ENCODE results near the gene MIB1. TPM values are rescaled to one million over a fixed set of nuclear protein-coding genes. Genes with fewer than 3 reads are reported as not detected.
A peak's percentile ranks its signal among the peaks of the same experiment; 100 is the strongest.

The MIB1 gene
- total RNA-seq, 2 donors from 2014 or later: 13.8 to 18.7 TPM

- ATAC-seq: no peak
- WGBS, 2 donors: 95 to 96% methylated on average over 2 of the region's 2 CpGs
- intact Hi-C loops (cut with DNase I): no loop called here
- no peak overlapping the region for H3K4me3 ChIP-seq
- no peak overlapping the region for H3K27ac ChIP-seq
- no peaks in the 10 kb centered on the region for H3K27me3 ChIP-seq
- H3K4me1 ChIP-seq: no peaks in the 10 kb centered on the region
- no peak for TF ChIP-seq CTCF (IDR thresholded peaks at IDR 0.05)
- no peak for DNase-seq
- peaks cover 0 to 7% of the 10 kb centered on the region in 2 donors for H3K36me3 ChIP-seq (replicated peaks in 1 of 2; ENCODE audit: insufficient read depth in 1 of 2, low read depth in 2 of 2)
- H3K9me3 ChIP-seq: no peaks in the 10 kb centered on the region
These were observed 74.5 kb downstream of the MIB1 start for GRCh38 chr18:21815101-21815500.

- 53 to 57% methylated on average over 2 of the region's 2 CpGs for WGBS, 2 donors
- intact Hi-C loops (cut with DNase I): no loop called here
These were observed 79.6 kb downstream of the MIB1 start for GRCh38 chr18:21820033-21820810.

GRCh38 chr18:21820811-21821143 is 80.2 kb downstream of the MIB1 start:
- H3K27me3 ChIP-seq: no peaks in the 10 kb centered on the region
- DNase-seq (no peak), ATAC-seq (no peak)
- no peak overlapping the region for H3K27ac ChIP-seq
- H3K4me3 ChIP-seq: no peak overlapping the region
- peaks cover 0 to 2% of the 10 kb centered on the region in 2 donors for H3K36me3 ChIP-seq (replicated peaks in 1 of 2; ENCODE audit: insufficient read depth in 1 of 2, low read depth in 2 of 2)
- WGBS, 2 donors: 80 to 89% methylated on average over 1 of the region's 1 CpG
- intact Hi-C loops (cut with DNase I): no loop called here
- H3K4me1 ChIP-seq: peaks cover 3% of the 10 kb centered on the region
- TF ChIP-seq POLR2A (IDR thresholded peaks at IDR 0.05): no peak
- TF ChIP-seq CTCF (IDR thresholded peaks at IDR 0.05): no peak
- no peaks in the 10 kb centered on the region for H3K9me3 ChIP-seq

More at GRCh38 chr18:21820033-21820810, 79.6 kb downstream of the MIB1 start:
- Histone ChIP-seq H3K4me1 (no peaks in the 10 kb centered on the region), H3K27ac (no peak overlapping the region), H3K9me3 (no peaks in the 10 kb centered on the region), H3K27me3 (no peaks in the 10 kb centered on the region), H3K36me3 (replicated peaks in 1 of 2; ENCODE audit: insufficient read depth in 1 of 2, low read depth in 2 of 2) (peaks cover 0 to 5% of the 10 kb centered on the region in 2 donors), H3K4me3 (no peak overlapping the region)
- DNase-seq (no peak), ATAC-seq (no peak)
- peak; percentile 22 to 48 (median 41) for TF ChIP-seq CTCF (IDR thresholded peaks at IDR 0.05)
- TF ChIP-seq POLR2A (IDR thresholded peaks at IDR 0.05): no peak

- Histone ChIP-seq H3K27ac (no peak overlapping the region), H3K36me3 (replicated peaks in 1 of 2; ENCODE audit: insufficient read depth in 1 of 2, low read depth in 2 of 2) (peaks cover 0 to 2% of the 10 kb centered on the region in 2 donors), H3K9me3 (no peaks in the 10 kb centered on the region), H3K27me3 (no peaks in the 10 kb centered on the region), H3K4me1 (peaks cover 15% of the 10 kb centered on the region), H3K4me3 (no peak overlapping the region)
- intact Hi-C loops (cut with DNase I): no loop called here
- 82 to 86% methylated on average over 3 of the region's 3 CpGs for WGBS, 2 donors
- TF ChIP-seq CTCF (IDR thresholded peaks at IDR 0.05): no peak
- no peak for TF ChIP-seq POLR2A (IDR thresholded peaks at IDR 0.05)
- no peak for DNase-seq
- no peak for ATAC-seq
These were observed 83.3 kb downstream of the MIB1 start for GRCh38 chr18:21823848-21824247.

- Histone ChIP-seq H3K4me3 (no peak overlapping the region), H3K27ac (no peak overlapping the region), H3K4me1 (peaks cover 15% of the 10 kb centered on the region), H3K36me3 (replicated peaks in 1 of 2; ENCODE audit: insufficient read depth in 1 of 2, low read depth in 2 of 2) (no peaks in the 10 kb centered on the region), H3K27me3 (no peaks in the 10 kb centered on the region), H3K9me3 (no peaks in the 10 kb centered on the region)
- no peak for TF ChIP-seq CTCF (IDR thresholded peaks at IDR 0.05)
- TF ChIP-seq POLR2A (IDR thresholded peaks at IDR 0.05): no peak
- DNase-seq: peak in 1 of 4 donors; percentile 7
- peak; percentile 42 for ATAC-seq
- 31% methylated on average over 3 of the region's 3 CpGs for WGBS, 2 donors
- intact Hi-C loops (cut with DNase I): no loop called here
These were observed 85.6 kb downstream of the MIB1 start for GRCh38 chr18:21826196-21826595.

All from body of pancreas (tissue), 4 donors.